Measurements from ENCODE around the gene WWOX. TPM values are rescaled to one million over a fixed set of nuclear protein-coding genes. Genes with fewer than 3 reads are reported as not detected.
"Not testable (repeated sequence)": the region's sequence is repeated elsewhere in the genome, so short reads cannot be mapped to it uniquely, and the experiment has no call there.

Gene WWOX
- total RNA-seq (57.2 and 123 TPM in 2 replicates), polyA plus RNA-seq (22.1 and 28.9 TPM in 2 replicates)

GRCh38 chr16:78099271-78100111 is at the start of gene WWOX:
Gene WWOX, plus strand, starts transcription at chr16:78099654.
- no peaks in the 10 kb centered on the region for H3K36me3 ChIP-seq
- H3K27me3 ChIP-seq, result no peaks in the 10 kb centered on the region
- H3K4me3 ChIP-seq, result peak within 1 kb of the TSS; percentile 78
- peak; percentile 93 for TF ChIP-seq CTCF (IDR thresholded peaks at IDR 0.05; ENCODE audit: low read depth, low read length)
- H3K4me1 ChIP-seq (ENCODE audit: low read depth), result no peaks in the 10 kb centered on the region
- DNase-seq (ENCODE audit: low read depth in 1 of 2, low spot score in 1 of 2), result peak; percentile 99
- peak within 1 kb of the TSS; percentile 75 for H3K27ac ChIP-seq
- no peaks in the 10 kb centered on the region for H3K9me3 ChIP-seq (ENCODE audit: low read depth)

- H3K4me3 ChIP-seq, result no peak overlapping the region
- TF ChIP-seq CTCF (IDR thresholded peaks at IDR 0.05; ENCODE audit: low read depth, low read length), result no peak
- H3K27ac ChIP-seq, result no peak overlapping the region
- peaks cover 77% of the 10 kb centered on the region for H3K27me3 ChIP-seq
- H3K9me3 ChIP-seq (ENCODE audit: low read depth), result no peaks in the 10 kb centered on the region
- no peak for DNase-seq (ENCODE audit: low read depth in 1 of 2, low spot score in 1 of 2)
- H3K36me3 ChIP-seq, result no peaks in the 10 kb centered on the region
- no peaks in the 10 kb centered on the region for H3K4me1 ChIP-seq (ENCODE audit: low read depth)
Observed at GRCh38 chr16:78050734-78051400, 48.6 kb upstream of the WWOX start.

GRCh38 chr16:78057803-78058564 is 41.5 kb upstream of the WWOX start:
- H3K4me1 ChIP-seq (ENCODE audit: low read depth), result no peaks in the 10 kb centered on the region
- H3K36me3 ChIP-seq, result no peaks in the 10 kb centered on the region
- DNase-seq (ENCODE audit: low read depth in 1 of 2, low spot score in 1 of 2), result no peak
- H3K27me3 ChIP-seq, result peaks cover 52% of the 10 kb centered on the region
- no peak overlapping the region for H3K27ac ChIP-seq
- no peaks in the 10 kb centered on the region for H3K9me3 ChIP-seq (ENCODE audit: low read depth)
- H3K4me3 ChIP-seq, result no peak overlapping the region
- no peak for TF ChIP-seq CTCF (IDR thresholded peaks at IDR 0.05; ENCODE audit: low read depth, low read length)

- H3K36me3 ChIP-seq; DNase-seq (ENCODE audit: low read depth in 1 of 2, low spot score in 1 of 2); H3K4me1 ChIP-seq (ENCODE audit: low read depth); H3K4me3 ChIP-seq; H3K9me3 ChIP-seq (ENCODE audit: low read depth); H3K27ac ChIP-seq: not testable (repeated sequence)
- peaks cover 52% of the 10 kb centered on the region for H3K27me3 ChIP-seq
Observed at GRCh38 chr16:78059806-78060205, 39.6 kb upstream of the WWOX start.

GRCh38 chr16:78060295-78060694 is 39.2 kb upstream of the WWOX start:
- no peaks in the 10 kb centered on the region for H3K9me3 ChIP-seq (ENCODE audit: low read depth)
- no peaks in the 10 kb centered on the region for H3K4me1 ChIP-seq (ENCODE audit: low read depth)
- TF ChIP-seq CTCF (IDR thresholded peaks at IDR 0.05; ENCODE audit: low read depth, low read length), result no peak

More at GRCh38 chr16:78060295-78060694, 39.2 kb upstream of the WWOX start:
- H3K36me3 ChIP-seq, result no peaks in the 10 kb centered on the region
- no peak overlapping the region for H3K27ac ChIP-seq
- DNase-seq (ENCODE audit: low read depth in 1 of 2, low spot score in 1 of 2), result no peak
- H3K27me3 ChIP-seq, result peaks cover 53% of the 10 kb centered on the region
- H3K4me3 ChIP-seq, result no peak overlapping the region
